ENCODE data around the gene PLEKHG7. TPM values are rescaled to one million over a fixed set of nuclear protein-coding genes. Genes with fewer than 3 reads are reported as not detected.

The PLEKHG7 gene
- total RNA-seq, 1 experiment from 2014 or later: not detected

DNA sequence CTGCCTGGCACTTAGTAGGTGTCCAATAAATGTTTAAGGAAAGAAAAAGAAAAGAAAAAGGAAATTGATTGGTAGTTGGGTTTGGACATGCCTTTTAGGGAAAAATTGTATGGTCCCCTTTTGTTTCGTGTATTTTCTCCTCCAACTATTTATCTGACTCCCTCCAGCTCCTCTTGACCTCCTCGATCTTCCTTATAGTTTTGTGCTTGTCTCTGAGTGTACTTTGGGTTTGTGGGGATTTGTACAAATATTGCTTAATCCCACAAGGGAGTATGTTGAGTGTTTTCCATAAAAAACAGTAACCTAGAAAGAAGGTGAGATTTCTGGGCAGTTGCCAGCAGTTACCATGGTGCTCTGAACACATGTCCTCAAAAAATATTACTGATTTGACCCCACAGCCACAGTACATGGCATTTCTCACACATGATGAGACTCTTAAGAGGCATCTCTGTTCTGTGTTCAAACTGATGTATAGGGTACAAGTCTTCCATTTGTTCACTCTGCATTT, 15.7 kb downstream of the PLEKHG7 start:
- DNase-seq (ENCODE audit: low spot score): no peak
- Histone ChIP-seq H3K36me3 (ENCODE audit: insufficient read depth, low read length, poor library complexity, severe bottlenecking) (no peaks in the 10 kb centered on the region), H3K27ac (ENCODE audit: low read depth, low read length, poor library complexity, severe bottlenecking) (no peak overlapping the region), H3K4me1 (ENCODE audit: insufficient read depth, low read length, poor library complexity, severe bottlenecking) (peaks cover 4% of the 10 kb centered on the region), H3K4me3 (ENCODE audit: low read depth, low read length, poor library complexity, severe bottlenecking) (no peak overlapping the region), H3K9me3 (ENCODE audit: low read depth, low read length, poor library complexity, severe bottlenecking) (no peaks in the 10 kb centered on the region), H3K27me3 (replicated peaks; ENCODE audit: insufficient read depth, low read depth, low read length, poor library complexity) (no peaks in the 10 kb centered on the region)
- intact Hi-C loops (cut with micrococcal nuclease; ENCODE audit: unreplicated experiment): loop anchor here (5.0 kb wide), 1 partner anchor 679 kb away; no protein-coding TSS in a partner anchor
- TF ChIP-seq EZH2 (IDR thresholded peaks at IDR 0.05; ENCODE audit: borderline replicate concordance, low read depth, low read length, poor library complexity, severe bottlenecking): no peak
- TF ChIP-seq, protein P1, sequence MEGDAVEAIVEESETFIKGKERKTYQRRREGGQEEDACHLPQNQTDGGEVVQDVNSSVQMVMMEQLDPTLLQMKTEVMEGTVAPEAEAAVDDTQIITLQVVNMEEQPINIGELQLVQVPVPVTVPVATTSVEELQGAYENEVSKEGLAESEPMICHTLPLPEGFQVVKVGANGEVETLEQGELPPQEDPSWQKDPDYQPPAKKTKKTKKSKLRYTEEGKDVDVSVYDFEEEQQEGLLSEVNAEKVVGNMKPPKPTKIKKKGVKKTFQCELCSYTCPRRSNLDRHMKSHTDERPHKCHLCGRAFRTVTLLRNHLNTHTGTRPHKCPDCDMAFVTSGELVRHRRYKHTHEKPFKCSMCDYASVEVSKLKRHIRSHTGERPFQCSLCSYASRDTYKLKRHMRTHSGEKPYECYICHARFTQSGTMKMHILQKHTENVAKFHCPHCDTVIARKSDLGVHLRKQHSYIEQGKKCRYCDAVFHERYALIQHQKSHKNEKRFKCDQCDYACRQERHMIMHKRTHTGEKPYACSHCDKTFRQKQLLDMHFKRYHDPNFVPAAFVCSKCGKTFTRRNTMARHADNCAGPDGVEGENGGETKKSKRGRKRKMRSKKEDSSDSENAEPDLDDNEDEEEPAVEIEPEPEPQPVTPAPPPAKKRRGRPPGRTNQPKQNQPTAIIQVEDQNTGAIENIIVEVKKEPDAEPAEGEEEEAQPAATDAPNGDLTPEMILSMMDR (conservative IDR thresholded peaks at IDR 0.05; ENCODE audit: low read depth, low read length): no peak
- CTCF ChIA-PET: no interaction called here
- POLR2A ChIA-PET (ENCODE audit: low non-redundant PET): no interaction called here
- no TSS peak for BruUV-seq (replicated peaks)

GRCh38 chr12:92719674-92720073, 16.9 kb downstream of the PLEKHG7 start:
- H3K4me1 ChIP-seq (ENCODE audit: insufficient read depth, low read length, poor library complexity, severe bottlenecking): peaks cover 4% of the 10 kb centered on the region
- POLR2A ChIA-PET (ENCODE audit: low non-redundant PET): no interaction called here
- BruUV-seq (replicated peaks): no TSS peak
- H3K9me3 ChIP-seq (ENCODE audit: low read depth, low read length, poor library complexity, severe bottlenecking): peaks cover 2% of the 10 kb centered on the region
- no peaks in the 10 kb centered on the region for H3K27me3 ChIP-seq (replicated peaks; ENCODE audit: insufficient read depth, low read depth, low read length, poor library complexity)
- CTCF ChIA-PET: no interaction called here
- DNase-seq (ENCODE audit: low spot score): no peak
- no peak overlapping the region for H3K4me3 ChIP-seq (ENCODE audit: low read depth, low read length, poor library complexity, severe bottlenecking)
- intact Hi-C loops (cut with micrococcal nuclease; ENCODE audit: unreplicated experiment): loop anchor here (5.0 kb wide), 2 partner anchors 208 to 678 kb away; partner anchors contain the start of gene EEA1
- no peak for TF ChIP-seq EZH2 (IDR thresholded peaks at IDR 0.05; ENCODE audit: borderline replicate concordance, low read depth, low read length, poor library complexity, severe bottlenecking)
- TF ChIP-seq, protein P1 (conservative IDR thresholded peaks at IDR 0.05; ENCODE audit: low read depth, low read length): no peak
- no peak overlapping the region for H3K27ac ChIP-seq (ENCODE audit: low read depth, low read length, poor library complexity, severe bottlenecking)
- H3K36me3 ChIP-seq (ENCODE audit: insufficient read depth, low read length, poor library complexity, severe bottlenecking): no peaks in the 10 kb centered on the region

- POLR2A ChIA-PET (ENCODE audit: low non-redundant PET): no interaction called here
- H3K4me1 ChIP-seq (ENCODE audit: insufficient read depth, low read length, poor library complexity, severe bottlenecking): peaks cover 4% of the 10 kb centered on the region
- DNase-seq (ENCODE audit: low spot score): no peak
- H3K9me3 ChIP-seq (ENCODE audit: low read depth, low read length, poor library complexity, severe bottlenecking): peaks cover 4% of the 10 kb centered on the region
- intact Hi-C loops (cut with micrococcal nuclease; ENCODE audit: unreplicated experiment): loop anchor here (5.0 kb wide), 1 partner anchor 206 kb away; the partner anchor contains the start of gene EEA1
- no peak overlapping the region for H3K4me3 ChIP-seq (ENCODE audit: low read depth, low read length, poor library complexity, severe bottlenecking)
- CTCF ChIA-PET: no interaction called here
- TF ChIP-seq, protein P1 (conservative IDR thresholded peaks at IDR 0.05; ENCODE audit: low read depth, low read length): no peak
- no peak for TF ChIP-seq EZH2 (IDR thresholded peaks at IDR 0.05; ENCODE audit: borderline replicate concordance, low read depth, low read length, poor library complexity, severe bottlenecking)
- H3K27ac ChIP-seq (ENCODE audit: low read depth, low read length, poor library complexity, severe bottlenecking): no peak overlapping the region
- H3K27me3 ChIP-seq (replicated peaks; ENCODE audit: insufficient read depth, low read depth, low read length, poor library complexity): no peaks in the 10 kb centered on the region
- no peaks in the 10 kb centered on the region for H3K36me3 ChIP-seq (ENCODE audit: insufficient read depth, low read length, poor library complexity, severe bottlenecking)
- no TSS peak for BruUV-seq (replicated peaks)
These were observed 18.3 kb downstream of the PLEKHG7 start for GRCh38 chr12:92721130-92721529.

All from A673 (cell line).